BJ (cell line): ENCODE measurements around the gene SCN4A. TPM values are rescaled to one million over a fixed set of nuclear protein-coding genes. Genes with fewer than 3 reads are reported as not detected.

ENCODE experiments used
- CTCF ChIA-PET: fragments of 350-600 bp; formaldehyde crosslinking; extraction: SDS; loops from one replicate; lab custom pipeline; 2021; ENCODE audit warnings: antibody characterized with exemption, inconsistent platforms; lab: Yijun Ruan, JAX
- POLR2A ChIA-PET: fragments of 300-600 bp; sonication (Branson Sonifier 250); formaldehyde crosslinking; extraction: SDS; loops from one replicate; lab custom pipeline; 2021; ENCODE audit warnings: antibody characterized with exemption; lab: Charles Lee
- DNase-seq: peaks from one replicate; pipeline ENCODE4 v3.0.0-alpha.2; 2011; ENCODE audit warnings: low read depth
- H3K27me3 ChIP-seq: 2 replicates; pipeline ENCODE4 v1.6.0; 2011; ENCODE audit warnings: low read length; ENCODE audit not compliant: control insufficient read depth, insufficient read depth
- H3K36me3 ChIP-seq: 2 replicates; pipeline ENCODE4 v1.5.1; 2011; ENCODE audit warnings: low read length; ENCODE audit not compliant: control insufficient read depth, insufficient read depth
- H3K4me3 ChIP-seq: 2 replicates; pipeline ENCODE4 v1.5.1; 2011; ENCODE audit warnings: low read depth, mild to moderate bottlenecking, control low read depth, low read length
- CTCF ChIP-seq: IDR thresholded peaks from 2 replicates; pipeline ENCODE4 v1.5.1; 2011; ENCODE audit warnings: low read depth, mild to moderate bottlenecking, control low read depth, inconsistent platforms, low read length, moderate library complexity; ENCODE audit not compliant: insufficient read depth
- polyA plus RNA-seq: library from polyadenylated mRNA; depleted of rRNA; stranded (reverse); fragments of >200 nt; gene quantifications from 2 replicates; pipeline ENCODE4 v1.2.3, GENCODE V29; 2011

Gene SCN4A
- polyA plus RNA-seq, 1 experiment: not detected

- no peak for TF ChIP-seq CTCF
- ChIA-PET POLR2A (no interaction called here), CTCF (interaction anchor here (1.2 to 3.2 kb wide), 5 partner anchors 9 to 325 kb away, joined by 3 to 28 read pairs (median 5); no protein-coding TSS in a partner anchor)
- H3K4me3 ChIP-seq: no peak overlapping the region
- no peaks in the 10 kb centered on the region for H3K36me3 ChIP-seq
- DNase-seq: no peak
- 0 out of 2 replicates have a peak, but pooled peaks cover 1% of the 10 kb centered on the region for H3K27me3 ChIP-seq
Measured at GRCh38 chr17:63956296-63956920, 16.3 kb downstream of the SCN4A start.

- TF ChIP-seq CTCF: no peak
- ChIA-PET CTCF (interaction anchor here (1.2 to 3.2 kb wide), 6 partner anchors 9 to 326 kb away, joined by 3 to 28 read pairs (median 6); no protein-coding TSS in a partner anchor), POLR2A (no interaction called here)
- no peaks in the 10 kb centered on the region for H3K36me3 ChIP-seq
- DNase-seq: no peak
- H3K27me3 ChIP-seq: 0 out of 2 replicates have a peak, but pooled peaks cover 1% of the 10 kb centered on the region
- H3K4me3 ChIP-seq: no peak overlapping the region
Measured at GRCh38 chr17:63955791-63956190, 16.9 kb downstream of the SCN4A start.

GRCh38 chr17:63955232-63955631 lies 17.5 kb downstream of the SCN4A start:
- Histone ChIP-seq H3K36me3 (no peaks in the 10 kb centered on the region), H3K27me3 (0 out of 2 replicates have a peak, but pooled peaks cover 1% of the 10 kb centered on the region), H3K4me3 (no peak overlapping the region)
- no peak for DNase-seq
- CTCF ChIA-PET: interaction anchor here (2.1 to 3.2 kb wide), 3 partner anchors 9 to 36 kb away, joined by 7 to 28 read pairs (median 7); no protein-coding TSS in a partner anchor
- POLR2A ChIA-PET: no interaction called here
- TF ChIP-seq CTCF: no peak

GRCh38 chr17:63954402-63955063 lies 18.2 kb downstream of the SCN4A start:
- DNase-seq: no peak
- Histone ChIP-seq H3K36me3 (no peaks in the 10 kb centered on the region), H3K27me3 (0 out of 2 replicates have a peak, but pooled peaks cover 1% of the 10 kb centered on the region), H3K4me3 (no peak overlapping the region)
- POLR2A ChIA-PET: no interaction called here
- CTCF ChIA-PET: interaction anchor here (2.3 to 3.2 kb wide), 2 partner anchors 8 to 35 kb away, joined by 7 to 28 read pairs; no protein-coding TSS in a partner anchor
- TF ChIP-seq CTCF: no peak
